ENCODE results near the gene OTUB2. TPM values are rescaled to one million over a fixed set of nuclear protein-coding genes. Genes with fewer than 3 reads are reported as not detected.

OTUB2 gene
- total RNA-seq, 1 donor from 2014 or later: 1.3 TPM

DNA sequence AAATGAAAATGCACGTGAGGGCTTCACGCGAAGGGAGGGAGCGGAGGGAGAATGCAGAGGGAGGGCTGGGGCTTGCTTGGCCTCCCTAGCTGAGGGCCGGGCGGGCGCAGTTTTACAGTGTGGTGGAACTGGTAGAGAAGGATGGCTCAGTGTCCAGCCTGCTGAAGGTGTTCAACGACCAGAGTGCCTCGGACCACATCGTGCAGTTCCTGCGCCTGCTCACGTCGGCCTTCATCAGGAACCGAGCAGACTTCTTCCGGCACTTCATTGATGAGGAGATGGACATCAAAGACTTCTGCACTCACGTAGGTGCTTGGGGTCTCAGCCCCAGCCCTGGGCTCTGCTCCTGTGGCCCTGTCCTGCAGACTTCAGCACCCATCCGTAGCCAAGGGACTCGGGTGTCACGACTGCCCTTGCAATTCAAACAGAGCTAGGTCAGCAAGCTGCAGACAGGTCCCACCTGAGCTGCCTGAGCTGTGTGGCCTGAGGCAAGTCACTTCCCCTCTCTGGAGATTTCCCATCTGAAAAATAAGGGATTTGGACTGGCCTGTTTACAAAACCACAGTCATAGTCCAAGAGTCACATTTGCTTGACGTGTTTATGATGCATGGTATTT lies 18.4 kb downstream of the OTUB2 start:
- no peak for TF ChIP-seq CTCF (IDR thresholded peaks at IDR 0.05; ENCODE audit: insufficient read depth, low read length, severe bottlenecking)
- Histone ChIP-seq H3K4me3 (ENCODE audit: low read depth, low read length) (no peak overlapping the region), H3K27me3 (ENCODE audit: control insufficient read depth, insufficient read depth, low read length) (no peaks in the 10 kb centered on the region), H3K36me3 (ENCODE audit: control insufficient read depth, insufficient read depth, low read length) (peaks cover 18% of the 10 kb centered on the region)
- DNase-seq (ENCODE audit: low read depth) (no peak), FAIRE-seq (no peak)

DNA sequence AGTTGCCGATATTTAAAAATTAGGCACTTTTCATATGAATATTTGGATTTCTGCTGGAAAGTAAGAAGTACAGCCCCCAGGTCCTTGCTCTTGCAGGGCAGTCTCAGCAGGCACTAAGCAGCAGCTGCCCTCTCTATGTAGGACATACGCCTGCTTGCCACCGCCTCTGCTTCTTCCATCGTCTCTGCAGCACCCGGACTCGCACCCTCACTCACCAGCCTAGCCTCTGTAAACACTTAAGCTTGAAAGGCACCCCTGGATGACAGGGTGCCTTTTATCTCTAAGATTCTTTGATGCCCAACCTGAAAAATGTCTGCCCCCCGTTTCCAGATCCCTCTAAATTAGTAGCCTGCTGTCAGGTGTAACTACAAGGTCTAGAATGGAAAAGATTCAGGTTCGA lies 19.0 kb downstream of the OTUB2 start:
- Histone ChIP-seq H3K27me3 (ENCODE audit: control insufficient read depth, insufficient read depth, low read length) (no peaks in the 10 kb centered on the region), H3K36me3 (ENCODE audit: control insufficient read depth, insufficient read depth, low read length) (peaks cover 20% of the 10 kb centered on the region), H3K4me3 (ENCODE audit: low read depth, low read length) (no peak overlapping the region)
- DNase-seq (ENCODE audit: low read depth) (no peak), FAIRE-seq (no peak)
- no peak for TF ChIP-seq CTCF (IDR thresholded peaks at IDR 0.05; ENCODE audit: insufficient read depth, low read length, severe bottlenecking)

DNA sequence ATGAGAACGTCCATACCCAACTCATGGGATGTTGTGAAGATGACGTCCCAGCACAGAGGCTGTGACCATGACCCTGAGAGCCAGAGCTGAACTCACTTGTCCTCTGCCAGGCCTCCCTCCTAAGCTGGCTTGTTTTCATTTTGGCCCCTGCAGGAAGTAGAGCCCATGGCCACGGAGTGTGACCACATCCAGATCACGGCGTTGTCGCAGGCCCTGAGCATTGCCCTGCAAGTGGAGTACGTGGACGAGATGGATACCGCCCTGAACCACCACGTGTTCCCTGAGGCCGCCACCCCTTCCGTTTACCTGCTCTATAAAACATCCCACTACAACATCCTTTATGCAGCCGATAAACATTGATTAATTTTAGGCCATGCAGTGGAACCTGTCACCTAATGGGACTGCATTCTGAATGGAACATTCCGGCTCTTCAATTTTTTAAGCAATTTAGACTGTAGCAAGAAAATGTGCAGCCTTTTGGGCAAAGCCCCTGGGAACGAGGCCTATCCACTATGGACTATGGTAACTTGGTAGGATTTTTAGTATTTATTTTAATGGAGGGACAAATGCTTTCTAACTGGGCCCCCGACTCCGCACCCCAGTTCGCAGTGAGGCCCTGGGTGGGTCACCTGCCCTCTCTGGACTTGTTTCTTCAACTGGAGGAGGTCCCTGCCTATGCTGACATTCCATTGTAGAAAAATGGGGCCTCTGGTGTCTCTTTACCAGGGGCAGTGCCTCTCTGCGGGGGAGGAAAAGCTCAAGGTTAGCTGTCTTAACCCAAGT lies 19.6 kb downstream of the OTUB2 start:
- Histone ChIP-seq H3K4me3 (ENCODE audit: low read depth, low read length) (no peak overlapping the region), H3K27me3 (ENCODE audit: control insufficient read depth, insufficient read depth, low read length) (no peaks in the 10 kb centered on the region), H3K36me3 (ENCODE audit: control insufficient read depth, insufficient read depth, low read length) (peaks cover 26% of the 10 kb centered on the region)
- DNase-seq (ENCODE audit: low read depth) (no peak), FAIRE-seq (no peak)
- no peak for TF ChIP-seq CTCF (IDR thresholded peaks at IDR 0.05; ENCODE audit: insufficient read depth, low read length, severe bottlenecking)

GRCh38 chr14:94046696-94047250 lies 20.6 kb downstream of the OTUB2 start:
- DNase-seq (ENCODE audit: low read depth) (no peak), FAIRE-seq (no peak)
- TF ChIP-seq CTCF (IDR thresholded peaks at IDR 0.05; ENCODE audit: insufficient read depth, low read length, severe bottlenecking): no peak
- no peak overlapping the region for H3K4me3 ChIP-seq (ENCODE audit: low read depth, low read length)
- no peaks in the 10 kb centered on the region for H3K27me3 ChIP-seq (ENCODE audit: control insufficient read depth, insufficient read depth, low read length)
- peaks cover 32% of the 10 kb centered on the region for H3K36me3 ChIP-seq (ENCODE audit: control insufficient read depth, insufficient read depth, low read length)

DNA sequence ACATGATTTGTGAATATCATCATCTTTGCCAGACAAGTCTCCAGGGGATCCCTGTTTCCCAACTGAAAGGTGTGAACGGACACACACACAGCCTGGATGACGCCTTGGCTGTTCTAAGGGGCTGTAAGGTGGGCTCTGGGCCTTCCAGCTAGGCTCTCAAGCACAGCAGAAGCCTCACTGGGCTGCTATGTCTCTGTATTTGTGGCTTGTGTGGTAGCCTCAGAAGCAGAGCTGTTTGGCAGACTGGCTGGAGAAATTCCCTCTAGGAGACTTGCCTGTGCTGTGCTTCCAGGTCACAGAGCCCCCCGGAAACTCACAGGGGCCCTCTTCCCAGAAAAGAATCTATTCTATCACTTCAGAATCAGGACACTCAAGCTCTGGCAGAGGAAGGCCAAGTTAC lies 21.4 kb downstream of the OTUB2 start:
- DNase-seq (ENCODE audit: low read depth): no peak
- no peak for FAIRE-seq
- Histone ChIP-seq H3K36me3 (ENCODE audit: control insufficient read depth, insufficient read depth, low read length) (peaks cover 36% of the 10 kb centered on the region), H3K27me3 (ENCODE audit: control insufficient read depth, insufficient read depth, low read length) (no peaks in the 10 kb centered on the region), H3K4me3 (ENCODE audit: low read depth, low read length) (no peak overlapping the region)
- no peak for TF ChIP-seq CTCF (IDR thresholded peaks at IDR 0.05; ENCODE audit: insufficient read depth, low read length, severe bottlenecking)
